GM12891 (cell line): ENCODE data around the gene KCNMA1.

ENCODE experiments used
- DNase-seq: peaks from one replicate; pipeline ENCODE4 v3.0.0; 2011; ENCODE audit warnings: low spot score; ENCODE audit not compliant: insufficient read length
- FAIRE-seq: peaks from 2 replicates; lab custom pipeline; 2011; peaks lifted over from hg19 to GRCh38; lab: Jason Lieb, UNC
- PAX5 ChIP-seq: IDR thresholded peaks from 2 replicates; pipeline ENCODE4 v1.6.1; 2011; ENCODE audit warnings: low read length, moderate library complexity, mild to moderate bottlenecking; ENCODE audit not compliant: insufficient read depth, severe bottlenecking
- POLR2A ChIP-seq: IDR thresholded peaks from 2 replicates; pipeline ENCODE4 v1.6.1; 2011; ENCODE audit warnings: low read depth, low read length, control low read depth
- POLR2AphosphoS5 ChIP-seq: IDR thresholded peaks from 2 replicates; pipeline ENCODE4 v1.6.1; 2011; ENCODE audit warnings: low read depth, low read length, control low read depth
- POU2F2 ChIP-seq: IDR thresholded peaks from 2 replicates; pipeline ENCODE4 v1.6.1; 2011; ENCODE audit warnings: low read depth, mild to moderate bottlenecking, control low read depth, low read length, moderate library complexity
- SPI1 ChIP-seq: IDR thresholded peaks from 2 replicates; pipeline ENCODE4 v1.6.1; 2011; ENCODE audit warnings: low read depth, low read length, control low read depth
- TAF1 ChIP-seq: IDR thresholded peaks from 2 replicates; pipeline ENCODE4 v1.6.1; 2011; ENCODE audit warnings: low read depth, low read length, control low read depth

The KCNMA1 gene

DNA sequence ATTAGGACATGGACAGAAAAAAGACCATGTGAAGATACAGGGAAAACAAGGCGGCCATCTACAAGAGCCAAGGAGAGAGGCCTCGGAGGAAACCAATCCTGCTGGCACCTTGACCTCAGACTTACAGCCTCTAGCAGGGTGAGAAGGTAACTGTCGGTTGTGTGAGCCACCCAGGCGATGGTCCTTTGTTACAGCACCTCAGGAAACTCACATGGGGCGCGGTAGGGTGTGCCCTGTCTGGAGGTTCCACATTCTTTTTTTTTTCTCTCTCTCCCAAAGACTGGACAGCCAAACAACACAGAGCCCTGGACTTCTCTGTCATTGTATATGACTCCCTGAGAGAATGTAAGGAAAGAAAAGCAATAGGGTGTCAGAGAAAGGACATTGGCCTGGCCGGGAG lies 163.2 kb downstream of the KCNMA1 start:
- FAIRE-seq (no peak), DNase-seq (no peak)
- TF ChIP-seq POU2F2 (no peak), POLR2A (no peak), TAF1 (no peak), POLR2AphosphoS5 (no peak), SPI1 (no peak), PAX5 (no peak)

DNA sequence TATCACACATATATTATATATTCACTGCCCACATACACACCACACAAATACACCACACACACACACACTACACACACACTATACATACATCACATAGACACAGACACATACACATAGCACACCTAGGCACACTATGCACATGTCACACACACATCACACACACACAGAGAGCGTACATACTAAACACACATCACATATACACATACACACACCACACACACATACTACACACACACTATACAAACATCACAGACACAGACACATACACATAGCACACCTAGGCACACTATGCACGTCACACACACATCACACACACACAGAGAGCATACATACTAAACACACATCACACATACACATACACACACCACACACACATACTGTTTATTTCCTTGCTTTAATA lies 165.5 kb downstream of the KCNMA1 start:
- DNase-seq (no peak), FAIRE-seq (peak; percentile 56)
- no peak for TF ChIP-seq POLR2AphosphoS5
- no peak for TF ChIP-seq TAF1
- TF ChIP-seq SPI1, result no peak
- no peak for TF ChIP-seq POLR2A
- TF ChIP-seq PAX5, result no peak
- no peak for TF ChIP-seq POU2F2

DNA sequence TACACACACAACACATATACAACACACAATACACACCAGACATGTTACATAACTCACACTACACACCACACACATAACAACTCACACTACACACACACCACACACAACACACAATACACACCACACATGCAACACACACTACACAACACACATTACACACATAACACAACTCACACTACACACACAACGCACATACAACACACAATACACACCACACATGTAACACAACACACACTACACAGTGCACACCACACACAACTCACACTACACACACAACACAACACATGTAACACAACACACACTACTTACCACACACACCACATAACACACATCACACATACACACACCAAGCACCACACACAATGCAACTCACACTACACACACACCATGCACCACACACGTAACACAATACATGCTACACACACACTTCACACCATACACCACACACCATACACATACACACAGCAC lies 166.5 kb downstream of the KCNMA1 start:
- DNase-seq, result no peak
- peak; percentile 72 for FAIRE-seq
- TF ChIP-seq PAX5, result no peak
- TF ChIP-seq TAF1, result no peak
- no peak for TF ChIP-seq POLR2AphosphoS5
- TF ChIP-seq POU2F2, result no peak
- no peak for TF ChIP-seq SPI1
- TF ChIP-seq POLR2A, result no peak

DNA sequence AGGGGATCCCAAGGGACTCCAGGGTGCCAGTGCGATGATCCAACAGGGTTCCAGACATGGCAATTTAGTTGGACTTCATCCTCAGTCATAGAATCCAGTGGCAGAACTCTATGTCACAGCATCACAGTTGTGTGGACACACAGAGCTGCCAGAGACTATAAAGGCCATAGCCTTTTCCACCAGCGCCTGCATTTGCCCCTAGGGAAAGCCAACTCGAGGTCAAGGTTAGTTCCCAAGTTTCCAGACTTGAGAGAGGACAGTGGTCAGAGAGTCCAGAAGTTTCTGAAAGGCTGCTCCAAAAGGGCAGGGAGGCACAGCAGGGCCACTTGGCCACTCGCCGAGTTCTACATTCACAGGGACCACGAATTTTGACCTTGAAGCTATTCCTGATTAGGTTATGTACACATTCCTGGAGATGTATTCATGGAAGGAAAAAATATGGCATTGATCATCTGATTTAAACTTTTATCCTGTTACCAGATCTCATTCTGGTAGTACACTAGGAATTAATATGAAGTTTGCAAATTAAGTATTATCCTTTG lies 170.1 kb downstream of the KCNMA1 start:
- no peak for TF ChIP-seq POLR2AphosphoS5
- no peak for TF ChIP-seq SPI1
- no peak for TF ChIP-seq POLR2A
- no peak for TF ChIP-seq PAX5
- no peak for TF ChIP-seq TAF1
- TF ChIP-seq POU2F2, result no peak
- no peak for FAIRE-seq
- no peak for DNase-seq

DNA sequence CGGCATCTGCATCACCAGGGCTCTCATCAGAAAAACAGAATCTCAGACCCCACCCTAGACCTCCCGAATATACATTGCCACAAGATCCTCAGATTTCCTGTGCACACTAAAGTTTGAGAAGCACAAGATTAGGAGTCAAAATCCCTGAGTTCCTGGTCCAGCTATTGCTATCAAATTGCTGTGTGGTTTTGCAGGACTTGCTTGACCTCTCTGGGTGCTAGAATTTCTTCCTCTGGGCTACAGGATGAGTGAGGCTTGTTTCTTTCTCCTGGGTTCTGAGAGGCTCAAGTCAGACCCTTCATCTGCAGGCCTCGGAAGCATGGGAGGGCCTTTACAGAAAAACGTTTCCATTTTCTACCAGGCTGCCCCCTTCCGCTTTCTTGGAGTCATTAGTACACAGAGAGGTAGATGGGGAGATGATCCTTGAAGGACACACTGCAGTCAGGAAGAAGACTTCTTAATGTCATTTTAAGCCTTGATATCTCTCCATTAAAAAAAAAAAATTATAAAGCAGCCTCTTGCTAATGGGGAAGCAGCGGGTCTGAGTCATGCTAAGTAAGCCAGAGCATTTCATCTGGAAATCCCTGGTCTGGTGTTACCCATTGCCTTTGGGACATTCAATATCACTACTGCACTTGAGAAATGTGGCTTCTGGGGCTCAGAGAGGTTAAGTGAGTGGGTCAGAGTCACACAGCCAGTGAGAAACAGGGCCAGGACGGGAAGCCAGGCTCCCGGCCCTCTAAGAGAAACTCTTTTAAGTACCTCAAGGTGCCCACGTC lies 173.5 kb downstream of the KCNMA1 start:
- DNase-seq, result no peak
- no peak for TF ChIP-seq POLR2AphosphoS5
- no peak for TF ChIP-seq TAF1
- no peak for TF ChIP-seq POU2F2
- TF ChIP-seq POLR2A, result no peak
- no peak for TF ChIP-seq PAX5
- no peak for TF ChIP-seq SPI1
- FAIRE-seq, result no peak

DNA sequence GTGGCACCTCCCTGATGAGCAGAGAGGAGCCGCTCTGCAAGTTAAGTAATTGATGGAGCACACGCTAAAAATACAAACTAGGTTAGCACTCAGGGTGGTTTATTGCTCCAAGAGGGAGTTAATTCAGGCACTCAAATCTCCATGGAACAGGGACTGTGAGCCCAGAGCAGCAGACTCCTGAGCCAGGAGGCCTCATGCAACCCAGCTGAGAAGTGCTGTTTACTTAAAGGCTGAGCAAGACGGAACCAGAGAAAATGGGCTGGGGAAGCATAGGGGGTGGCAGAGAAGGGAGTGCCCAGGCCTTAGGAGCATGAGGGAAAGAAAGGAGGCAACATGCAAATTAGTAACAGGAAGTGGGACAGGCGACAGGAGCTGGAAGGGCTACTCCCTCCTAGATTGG lies 174.1 kb downstream of the KCNMA1 start:
- no peak for FAIRE-seq
- TF ChIP-seq TAF1 (no peak), PAX5 (no peak), SPI1 (no peak), POLR2A (no peak), POU2F2 (no peak), POLR2AphosphoS5 (no peak)

DNA sequence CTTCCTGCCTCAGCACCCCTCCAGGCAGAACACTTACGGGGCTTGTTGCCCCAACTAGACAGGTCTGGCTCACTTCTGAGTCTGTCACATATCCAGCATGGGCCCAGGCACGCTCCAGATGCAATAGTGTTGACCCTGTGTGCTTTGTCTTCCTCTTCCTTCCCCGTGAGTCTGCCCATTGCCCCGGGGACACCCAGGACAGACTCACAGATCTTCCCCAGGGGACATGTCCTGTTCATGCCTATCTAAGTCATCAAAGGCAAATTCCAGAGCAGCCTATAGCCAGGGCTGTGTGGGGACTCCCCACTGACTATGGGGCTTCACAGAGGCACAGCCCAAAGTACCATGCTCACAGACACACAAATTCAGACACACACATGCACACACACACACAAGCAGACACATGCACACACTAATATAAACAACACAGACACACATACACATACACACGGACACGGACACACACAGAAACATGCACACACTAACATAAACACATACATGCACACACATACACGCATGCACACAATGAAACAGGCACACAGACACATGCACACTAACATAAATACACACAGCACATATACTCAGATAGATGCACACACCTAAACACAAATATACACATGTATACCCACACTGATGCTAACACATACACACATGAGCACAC lies 175.8 kb downstream of the KCNMA1 start:
- DNase-seq (no peak), FAIRE-seq (peak; percentile 33)
- TF ChIP-seq POLR2A (no peak), SPI1 (no peak), TAF1 (no peak), POLR2AphosphoS5 (no peak), POU2F2 (no peak), PAX5 (no peak)

More for the DNA sequence above, 174.1 kb downstream of the KCNMA1 start:
- no peak for DNase-seq

DNA sequence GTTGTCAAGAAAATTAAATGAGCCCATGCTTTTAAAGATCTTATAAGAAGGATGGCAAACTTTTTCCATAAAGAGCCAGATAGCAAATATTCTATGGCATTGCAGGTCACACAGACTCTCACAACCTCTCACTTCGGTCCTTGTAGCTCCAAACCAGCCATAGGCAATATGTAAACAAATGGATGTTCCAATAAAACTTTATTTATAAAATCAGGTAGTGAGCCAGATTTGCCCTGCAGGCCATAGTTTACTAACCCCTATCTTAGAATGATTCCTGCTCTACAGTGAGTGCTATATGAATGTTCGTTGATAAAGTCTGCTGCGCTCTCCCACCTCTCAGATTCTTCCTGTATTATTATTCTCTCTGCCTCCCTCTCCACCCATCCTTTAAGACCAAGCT lies 177.7 kb downstream of the KCNMA1 start:
- TF ChIP-seq POLR2A, result no peak
- TF ChIP-seq POLR2AphosphoS5, result no peak
- TF ChIP-seq PAX5, result no peak
- no peak for TF ChIP-seq POU2F2
- no peak for TF ChIP-seq TAF1
- no peak for TF ChIP-seq SPI1
- DNase-seq (no peak), FAIRE-seq (no peak)

DNA sequence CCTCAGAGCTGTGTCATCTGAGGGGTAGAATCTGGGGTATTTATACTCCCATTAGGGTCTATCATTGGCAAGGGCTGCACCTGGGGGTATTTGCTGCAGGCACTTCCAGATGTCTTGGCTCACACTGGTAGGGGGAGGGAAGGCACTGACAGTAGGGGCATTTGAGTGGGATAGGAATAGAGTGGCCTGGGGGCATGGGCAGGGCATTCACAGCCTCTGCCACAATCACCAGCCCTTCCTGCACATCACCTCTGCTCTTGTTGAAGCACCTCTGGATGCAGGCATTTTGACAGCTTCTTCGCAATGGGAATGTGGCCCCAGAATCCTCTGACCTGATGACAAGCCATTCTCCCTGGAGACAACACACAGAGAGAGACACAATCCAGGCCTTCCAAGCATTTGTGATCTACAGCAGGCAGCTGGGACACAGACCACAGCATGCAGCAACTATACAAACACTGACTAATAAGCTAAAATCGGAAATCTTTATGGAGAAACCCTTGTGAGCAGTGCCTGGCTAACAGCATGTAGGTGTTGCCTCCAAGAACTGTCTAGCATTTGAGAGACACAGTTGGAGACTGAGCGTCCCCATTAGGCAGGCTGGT lies 178.5 kb downstream of the KCNMA1 start:
- no peak for FAIRE-seq
- no peak for DNase-seq
- TF ChIP-seq POLR2A (no peak), POU2F2 (no peak), POLR2AphosphoS5 (no peak), PAX5 (no peak), TAF1 (no peak), SPI1 (no peak)
